ENCODE data around the gene DCC. TPM values are rescaled to one million over a fixed set of nuclear protein-coding genes. Genes with fewer than 3 reads are reported as not detected.

The DCC gene
- total RNA-seq, 1 donor from 2014 or later: 14.7 TPM

- TF ChIP-seq, protein P1, sequence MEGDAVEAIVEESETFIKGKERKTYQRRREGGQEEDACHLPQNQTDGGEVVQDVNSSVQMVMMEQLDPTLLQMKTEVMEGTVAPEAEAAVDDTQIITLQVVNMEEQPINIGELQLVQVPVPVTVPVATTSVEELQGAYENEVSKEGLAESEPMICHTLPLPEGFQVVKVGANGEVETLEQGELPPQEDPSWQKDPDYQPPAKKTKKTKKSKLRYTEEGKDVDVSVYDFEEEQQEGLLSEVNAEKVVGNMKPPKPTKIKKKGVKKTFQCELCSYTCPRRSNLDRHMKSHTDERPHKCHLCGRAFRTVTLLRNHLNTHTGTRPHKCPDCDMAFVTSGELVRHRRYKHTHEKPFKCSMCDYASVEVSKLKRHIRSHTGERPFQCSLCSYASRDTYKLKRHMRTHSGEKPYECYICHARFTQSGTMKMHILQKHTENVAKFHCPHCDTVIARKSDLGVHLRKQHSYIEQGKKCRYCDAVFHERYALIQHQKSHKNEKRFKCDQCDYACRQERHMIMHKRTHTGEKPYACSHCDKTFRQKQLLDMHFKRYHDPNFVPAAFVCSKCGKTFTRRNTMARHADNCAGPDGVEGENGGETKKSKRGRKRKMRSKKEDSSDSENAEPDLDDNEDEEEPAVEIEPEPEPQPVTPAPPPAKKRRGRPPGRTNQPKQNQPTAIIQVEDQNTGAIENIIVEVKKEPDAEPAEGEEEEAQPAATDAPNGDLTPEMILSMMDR (IDR thresholded peaks at IDR 0.05; ENCODE audit: unreplicated experiment): no peak
- H3K4me1 Mint-ChIP-seq (ENCODE audit: unreplicated experiment): peaks cover 2% of the 10 kb centered on the region
- no peaks in the 10 kb centered on the region for H3K36me3 Mint-ChIP-seq (ENCODE audit: low read depth, unreplicated experiment)
- no peak overlapping the region for H3K27ac Mint-ChIP-seq (ENCODE audit: unreplicated experiment)
- no peak overlapping the region for H3K4me3 Mint-ChIP-seq (ENCODE audit: unreplicated experiment)
- H3K27me3 Mint-ChIP-seq (ENCODE audit: unreplicated experiment): no peaks in the 10 kb centered on the region
- no peaks in the 10 kb centered on the region for H3K9me3 Mint-ChIP-seq (ENCODE audit: unreplicated experiment)
- DNase-seq (ENCODE audit: low spot score): no peak
These were observed 6.1 kb upstream of the DCC start for GRCh38 chr18:52333860-52334259.

- peaks cover under 1% of the 10 kb centered on the region for H3K27me3 Mint-ChIP-seq (ENCODE audit: unreplicated experiment)
- H3K4me3 Mint-ChIP-seq (ENCODE audit: unreplicated experiment): no peak overlapping the region
- DNase-seq (ENCODE audit: low spot score): no peak
- H3K4me1 Mint-ChIP-seq (ENCODE audit: unreplicated experiment): peaks cover 7% of the 10 kb centered on the region
- no peaks in the 10 kb centered on the region for H3K9me3 Mint-ChIP-seq (ENCODE audit: unreplicated experiment)
- no peaks in the 10 kb centered on the region for H3K36me3 Mint-ChIP-seq (ENCODE audit: low read depth, unreplicated experiment)
- TF ChIP-seq, protein P1 (IDR thresholded peaks at IDR 0.05; ENCODE audit: unreplicated experiment): no peak
- H3K27ac Mint-ChIP-seq (ENCODE audit: unreplicated experiment): no peak overlapping the region
These were observed 5.7 kb upstream of the DCC start for GRCh38 chr18:52334307-52334706.

- no peak for DNase-seq (ENCODE audit: low spot score)
- H3K4me1 Mint-ChIP-seq (ENCODE audit: unreplicated experiment): peaks cover 8% of the 10 kb centered on the region
- TF ChIP-seq, protein P1 (IDR thresholded peaks at IDR 0.05; ENCODE audit: unreplicated experiment): no peak
- no peaks in the 10 kb centered on the region for H3K9me3 Mint-ChIP-seq (ENCODE audit: unreplicated experiment)
- H3K27me3 Mint-ChIP-seq (ENCODE audit: unreplicated experiment): peaks cover 1% of the 10 kb centered on the region
- H3K27ac Mint-ChIP-seq (ENCODE audit: unreplicated experiment): no peak overlapping the region
- no peaks in the 10 kb centered on the region for H3K36me3 Mint-ChIP-seq (ENCODE audit: low read depth, unreplicated experiment)
- no peak overlapping the region for H3K4me3 Mint-ChIP-seq (ENCODE audit: unreplicated experiment)
These were observed 5.1 kb upstream of the DCC start for GRCh38 chr18:52334896-52335295.

DNA sequence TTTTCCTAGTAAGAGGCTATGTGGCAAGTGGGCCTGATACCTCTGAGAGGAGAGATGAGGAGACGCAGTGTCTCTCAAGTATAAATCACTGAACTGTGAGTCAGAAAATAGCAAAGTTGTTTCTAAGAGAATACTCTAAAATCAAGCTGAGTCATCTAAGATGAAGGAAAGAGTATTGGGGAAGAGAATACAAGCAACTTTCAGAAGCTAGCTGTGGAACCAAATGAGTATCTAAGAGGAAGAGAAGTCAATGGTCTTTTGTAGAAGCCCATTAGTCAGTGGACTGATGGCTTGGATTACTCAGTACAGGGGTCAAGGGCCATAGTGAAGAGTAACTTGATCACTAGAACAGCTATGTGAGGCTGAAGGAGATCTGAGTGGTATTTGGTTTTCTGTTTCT is 2.7 kb upstream of the DCC start:
- no peaks in the 10 kb centered on the region for H3K36me3 Mint-ChIP-seq (ENCODE audit: low read depth, unreplicated experiment)

GRCh38 chr18:52340406-52341102 is 557 bp downstream of the DCC start:
- Mint-ChIP-seq H3K36me3 (ENCODE audit: low read depth, unreplicated experiment) (no peaks in the 10 kb centered on the region), H3K27ac (ENCODE audit: unreplicated experiment) (no peak overlapping the region), H3K4me1 (ENCODE audit: unreplicated experiment) (peaks cover 17% of the 10 kb centered on the region), H3K27me3 (ENCODE audit: unreplicated experiment) (peaks cover 10% of the 10 kb centered on the region), H3K9me3 (ENCODE audit: unreplicated experiment) (no peaks in the 10 kb centered on the region), H3K4me3 (ENCODE audit: unreplicated experiment) (peak overlapping the region; percentile 87)
- TF ChIP-seq, protein P1 (IDR thresholded peaks at IDR 0.05; ENCODE audit: unreplicated experiment): no peak
- DNase-seq (ENCODE audit: low spot score): no peak

More for the DNA sequence above, 2.7 kb upstream of the DCC start:
- TF ChIP-seq, protein P1 (IDR thresholded peaks at IDR 0.05; ENCODE audit: unreplicated experiment): no peak
- DNase-seq (ENCODE audit: low spot score): no peak
- Mint-ChIP-seq H3K27me3 (ENCODE audit: unreplicated experiment) (peaks cover 10% of the 10 kb centered on the region), H3K9me3 (ENCODE audit: unreplicated experiment) (no peaks in the 10 kb centered on the region), H3K4me3 (ENCODE audit: unreplicated experiment) (no peak overlapping the region), H3K27ac (ENCODE audit: unreplicated experiment) (no peak overlapping the region), H3K4me1 (ENCODE audit: unreplicated experiment) (peaks cover 17% of the 10 kb centered on the region)

All from endothelial cell (in vitro differentiated cells).